ENCODE results near the gene DRC1.

Gene DRC1

GRCh38 chr2:26453421-26454329, 52.0 kb downstream of the DRC1 start:
- Histone ChIP-seq H3K4me1 (ENCODE audit: control insufficient read depth in 5 of 5, insufficient read depth in 5 of 5, low read length in 5 of 5) (peaks cover 0 to 38% (median 33%) of the 10 kb centered on the region in 5 donors), H3K27ac (ENCODE audit: low read depth, low read length) (no peak overlapping the region), H3K4me3 (ENCODE audit: low read depth in 1 of 5, low read length in 5 of 5) (no peak overlapping the region), H3K9me3 (ENCODE audit: control insufficient read depth in 5 of 5, low read length in 5 of 5) (no peaks in the 10 kb centered on the region), H3K27me3 (ENCODE audit: control insufficient read depth in 5 of 5, insufficient read depth in 4 of 5, low read length in 5 of 5) (peaks cover 0 to 4% (median 0%) of the 10 kb centered on the region in 5 donors), H3K36me3 (ENCODE audit: control insufficient read depth in 5 of 5, insufficient read depth in 5 of 5, low read length in 5 of 5) (no peaks in the 10 kb centered on the region), H3K9ac (ENCODE audit: low read length in 5 of 5) (no peak overlapping the region)

GRCh38 chr2:26454561-26455001, 52.9 kb downstream of the DRC1 start:
- no peaks in the 10 kb centered on the region for H3K9me3 ChIP-seq (ENCODE audit: control insufficient read depth in 5 of 5, low read length in 5 of 5)
- H3K4me1 ChIP-seq (ENCODE audit: control insufficient read depth in 5 of 5, insufficient read depth in 5 of 5, low read length in 5 of 5): peaks cover 0 to 38% (median 33%) of the 10 kb centered on the region in 5 donors

GRCh38 chr2:26455037-26455669, 53.4 kb downstream of the DRC1 start:
- H3K4me1 ChIP-seq (ENCODE audit: control insufficient read depth in 5 of 5, insufficient read depth in 5 of 5, low read length in 5 of 5): peaks cover 0 to 38% (median 33%) of the 10 kb centered on the region in 5 donors
- H3K9ac ChIP-seq (ENCODE audit: low read length in 5 of 5): no peak overlapping the region
- no peak overlapping the region for H3K27ac ChIP-seq (ENCODE audit: low read depth, low read length)
- peaks cover 0 to 3% (median 0%) of the 10 kb centered on the region in 5 donors for H3K27me3 ChIP-seq (ENCODE audit: control insufficient read depth in 5 of 5, insufficient read depth in 4 of 5, low read length in 5 of 5)
- H3K4me3 ChIP-seq (ENCODE audit: low read depth in 1 of 5, low read length in 5 of 5): no peak overlapping the region
- H3K9me3 ChIP-seq (ENCODE audit: control insufficient read depth in 5 of 5, low read length in 5 of 5): no peaks in the 10 kb centered on the region
- no peaks in the 10 kb centered on the region for H3K36me3 ChIP-seq (ENCODE audit: control insufficient read depth in 5 of 5, insufficient read depth in 5 of 5, low read length in 5 of 5)

More at GRCh38 chr2:26454561-26455001, 52.9 kb downstream of the DRC1 start:
- Histone ChIP-seq H3K4me3 (ENCODE audit: low read depth in 1 of 5, low read length in 5 of 5) (no peak overlapping the region), H3K27ac (ENCODE audit: low read depth, low read length) (no peak overlapping the region), H3K27me3 (ENCODE audit: control insufficient read depth in 5 of 5, insufficient read depth in 4 of 5, low read length in 5 of 5) (peaks cover 0 to 3% (median 0%) of the 10 kb centered on the region in 5 donors), H3K36me3 (ENCODE audit: control insufficient read depth in 5 of 5, insufficient read depth in 5 of 5, low read length in 5 of 5) (no peaks in the 10 kb centered on the region), H3K9ac (ENCODE audit: low read length in 5 of 5) (no peak overlapping the region)

- peaks cover 0 to 2% (median 0%) of the 10 kb centered on the region in 5 donors for H3K27me3 ChIP-seq (ENCODE audit: control insufficient read depth in 5 of 5, insufficient read depth in 4 of 5, low read length in 5 of 5)
- no peaks in the 10 kb centered on the region for H3K36me3 ChIP-seq (ENCODE audit: control insufficient read depth in 5 of 5, insufficient read depth in 5 of 5, low read length in 5 of 5)
- peaks cover 0 to 38% (median 33%) of the 10 kb centered on the region in 5 donors for H3K4me1 ChIP-seq (ENCODE audit: control insufficient read depth in 5 of 5, insufficient read depth in 5 of 5, low read length in 5 of 5)
- no peaks in the 10 kb centered on the region for H3K9me3 ChIP-seq (ENCODE audit: control insufficient read depth in 5 of 5, low read length in 5 of 5)
- no peak overlapping the region for H3K4me3 ChIP-seq (ENCODE audit: low read depth in 1 of 5, low read length in 5 of 5)
- no peak overlapping the region for H3K27ac ChIP-seq (ENCODE audit: low read depth, low read length)
- no peak overlapping the region for H3K9ac ChIP-seq (ENCODE audit: low read length in 5 of 5)
These were observed 54.1 kb downstream of the DRC1 start for GRCh38 chr2:26455670-26456439.

GRCh38 chr2:26456440-26457250, 54.9 kb downstream of the DRC1 start:
- H3K9ac ChIP-seq (ENCODE audit: low read length in 5 of 5): no peak overlapping the region
- no peak overlapping the region for H3K27ac ChIP-seq (ENCODE audit: low read depth, low read length)

GRCh38 chr2:26457251-26457666, 55.5 kb downstream of the DRC1 start:
- Histone ChIP-seq H3K9ac (ENCODE audit: low read length in 5 of 5) (no peak overlapping the region), H3K27ac (ENCODE audit: low read depth, low read length) (no peak overlapping the region), H3K4me3 (ENCODE audit: low read depth in 1 of 5, low read length in 5 of 5) (no peak overlapping the region), H3K36me3 (ENCODE audit: control insufficient read depth in 5 of 5, insufficient read depth in 5 of 5, low read length in 5 of 5) (no peaks in the 10 kb centered on the region), H3K9me3 (ENCODE audit: control insufficient read depth in 5 of 5, low read length in 5 of 5) (no peaks in the 10 kb centered on the region), H3K27me3 (ENCODE audit: control insufficient read depth in 5 of 5, insufficient read depth in 4 of 5, low read length in 5 of 5) (peaks cover 0 to 2% (median 0%) of the 10 kb centered on the region in 5 donors), H3K4me1 (ENCODE audit: control insufficient read depth in 5 of 5, insufficient read depth in 5 of 5, low read length in 5 of 5) (peaks cover 0 to 41% (median 33%) of the 10 kb centered on the region in 5 donors)

More at GRCh38 chr2:26456440-26457250, 54.9 kb downstream of the DRC1 start:
- Histone ChIP-seq H3K4me1 (ENCODE audit: control insufficient read depth in 5 of 5, insufficient read depth in 5 of 5, low read length in 5 of 5) (peaks cover 0 to 38% (median 33%) of the 10 kb centered on the region in 5 donors), H3K27me3 (ENCODE audit: control insufficient read depth in 5 of 5, insufficient read depth in 4 of 5, low read length in 5 of 5) (peaks cover 0 to 2% (median 0%) of the 10 kb centered on the region in 5 donors), H3K9me3 (ENCODE audit: control insufficient read depth in 5 of 5, low read length in 5 of 5) (no peaks in the 10 kb centered on the region), H3K36me3 (ENCODE audit: control insufficient read depth in 5 of 5, insufficient read depth in 5 of 5, low read length in 5 of 5) (no peaks in the 10 kb centered on the region), H3K4me3 (ENCODE audit: low read depth in 1 of 5, low read length in 5 of 5) (no peak overlapping the region)

- Histone ChIP-seq H3K4me1 (ENCODE audit: control insufficient read depth in 5 of 5, insufficient read depth in 5 of 5, low read length in 5 of 5) (peaks cover 2 to 47% (median 39%) of the 10 kb centered on the region in 5 donors), H3K9ac (ENCODE audit: low read length in 5 of 5) (no peak overlapping the region), H3K9me3 (ENCODE audit: control insufficient read depth in 5 of 5, low read length in 5 of 5) (no peaks in the 10 kb centered on the region), H3K4me3 (ENCODE audit: low read depth in 1 of 5, low read length in 5 of 5) (no peak overlapping the region), H3K27me3 (ENCODE audit: control insufficient read depth in 5 of 5, insufficient read depth in 4 of 5, low read length in 5 of 5) (peaks cover 0 to 2% (median 0%) of the 10 kb centered on the region in 5 donors), H3K36me3 (ENCODE audit: control insufficient read depth in 5 of 5, insufficient read depth in 5 of 5, low read length in 5 of 5) (no peaks in the 10 kb centered on the region), H3K27ac (ENCODE audit: low read depth, low read length) (no peak overlapping the region)
These were observed 56.1 kb downstream of the DRC1 start for GRCh38 chr2:26457695-26458364.

GRCh38 chr2:26458365-26459042, 56.8 kb downstream of the DRC1 start:
- peaks cover 2 to 51% (median 37%) of the 10 kb centered on the region in 5 donors for H3K4me1 ChIP-seq (ENCODE audit: control insufficient read depth in 5 of 5, insufficient read depth in 5 of 5, low read length in 5 of 5)
- H3K4me3 ChIP-seq (ENCODE audit: low read depth in 1 of 5, low read length in 5 of 5): no peak overlapping the region
- H3K36me3 ChIP-seq (ENCODE audit: control insufficient read depth in 5 of 5, insufficient read depth in 5 of 5, low read length in 5 of 5): no peaks in the 10 kb centered on the region
- peaks cover 0 to 2% (median 0%) of the 10 kb centered on the region in 5 donors for H3K27me3 ChIP-seq (ENCODE audit: control insufficient read depth in 5 of 5, insufficient read depth in 4 of 5, low read length in 5 of 5)
- no peak overlapping the region for H3K27ac ChIP-seq (ENCODE audit: low read depth, low read length)
- no peaks in the 10 kb centered on the region for H3K9me3 ChIP-seq (ENCODE audit: control insufficient read depth in 5 of 5, low read length in 5 of 5)
- H3K9ac ChIP-seq (ENCODE audit: low read length in 5 of 5): no peak overlapping the region
